ENCODE measurements around the gene TM4SF20.

The TM4SF20 gene

GRCh38 chr2:227323818-227324217, 55.3 kb downstream of the TM4SF20 start:
- in situ Hi-C loops (cut with HindIII; ENCODE audit: low sequenced_read_pairs), result no loop called here

GRCh38 chr2:227322530-227323205, 56.4 kb downstream of the TM4SF20 start:
- in situ Hi-C loops (cut with HindIII; ENCODE audit: low sequenced_read_pairs), result no loop called here

- in situ Hi-C loops (cut with HindIII; ENCODE audit: low sequenced_read_pairs), result no loop called here
These were observed 58.6 kb downstream of the TM4SF20 start for GRCh38 chr2:227320305-227321094.

GRCh38 chr2:227317834-227318233, 61.3 kb downstream of the TM4SF20 start:
- in situ Hi-C loops (cut with HindIII; ENCODE audit: low sequenced_read_pairs), result no loop called here

- in situ Hi-C loops (cut with HindIII; ENCODE audit: low sequenced_read_pairs), result no loop called here
These were observed 65.8 kb downstream of the TM4SF20 start for GRCh38 chr2:227313310-227313709.

GRCh38 chr2:227312579-227312978, 66.5 kb downstream of the TM4SF20 start:
- in situ Hi-C loops (cut with HindIII; ENCODE audit: low sequenced_read_pairs), result no loop called here
